Measurements from ENCODE around the gene UBE2O. TPM values are rescaled to one million over a fixed set of nuclear protein-coding genes. Genes with fewer than 3 reads are reported as not detected.

UBE2O gene
- 16.1 and 43.6 TPM in 2 replicates for total RNA-seq

DNA sequence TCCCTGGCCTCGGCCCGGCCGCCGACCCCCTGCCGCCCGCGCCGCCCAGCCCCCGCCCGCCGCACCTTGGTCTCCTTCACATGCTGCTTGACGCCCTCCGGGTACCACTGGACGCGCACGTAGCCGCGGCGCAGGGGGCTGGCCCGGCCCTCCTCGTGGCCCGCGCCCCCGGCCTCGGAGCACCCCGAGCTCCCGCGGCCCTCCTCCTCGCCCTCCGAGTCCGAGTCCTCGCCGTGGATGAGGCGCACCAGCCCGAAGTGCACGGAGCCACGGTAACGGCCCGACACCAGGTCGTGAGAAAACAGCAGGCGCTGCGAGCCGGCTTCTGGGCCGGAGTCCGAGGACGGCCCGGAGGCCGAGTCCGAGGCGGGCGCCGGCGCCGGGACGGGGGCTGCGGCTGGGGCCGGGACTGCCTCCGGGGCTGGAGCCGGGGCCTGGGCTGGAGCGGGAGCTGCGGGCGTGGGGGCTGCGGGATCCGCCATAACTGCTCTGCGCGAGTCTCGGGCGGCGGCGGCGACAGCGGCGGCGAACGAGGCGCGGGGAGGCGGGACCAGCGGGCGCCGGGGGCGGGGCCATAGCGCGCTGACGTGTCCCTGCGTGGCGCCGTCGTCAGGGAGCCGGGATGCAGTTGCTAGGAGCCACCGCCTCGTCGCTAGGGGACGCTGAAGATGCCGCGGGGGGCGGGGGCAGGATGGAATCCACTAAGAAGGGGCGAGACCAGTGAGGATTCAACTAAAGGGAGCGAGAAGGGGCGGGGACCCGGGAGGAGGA is at the start of gene UBE2O:
Gene UBE2O (minus strand): TSS at position 493 of the 771 bp plus-strand sequence. CDS start 11 bp downstream, at position 482.

DNA sequence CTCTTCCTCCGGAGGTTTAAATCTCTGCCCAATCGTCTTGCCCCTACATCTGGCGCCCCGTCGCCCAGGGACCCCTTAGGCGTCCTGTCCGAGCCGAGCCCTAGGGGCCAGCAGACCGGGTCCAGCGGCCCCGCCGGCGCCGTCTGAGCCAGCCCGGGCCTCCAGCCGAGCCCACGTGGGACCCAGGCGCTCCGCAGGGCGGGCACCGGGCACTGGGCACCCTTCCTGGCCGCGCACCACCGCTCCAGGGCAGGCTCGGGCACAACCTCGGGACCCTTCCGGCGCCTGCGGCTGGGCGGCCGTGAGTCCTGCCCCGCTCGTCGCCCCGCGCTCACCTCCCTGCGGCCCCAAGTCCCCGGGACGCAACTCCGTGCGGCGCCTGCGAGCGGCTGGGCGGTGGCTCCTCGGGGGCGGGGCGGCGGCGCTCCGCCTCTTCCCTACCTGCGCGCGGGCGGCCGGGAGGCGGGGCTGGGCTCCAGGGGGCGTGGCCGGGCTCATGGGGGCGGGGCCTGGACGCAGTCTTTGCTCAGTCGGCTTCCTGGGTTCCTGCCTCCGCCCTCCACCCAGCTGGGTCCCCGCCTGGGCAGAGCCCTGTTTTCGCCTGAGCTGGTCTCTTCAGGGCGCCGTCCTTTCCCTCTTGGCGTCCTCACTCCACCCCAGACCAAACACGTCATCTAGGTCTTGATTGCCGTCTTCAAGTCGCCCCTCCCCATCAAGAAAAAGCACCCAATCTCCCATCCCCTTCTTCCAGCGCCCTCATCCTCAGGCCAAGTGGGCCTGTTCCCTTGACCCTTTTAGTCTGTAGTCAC is 48.3 kb upstream of the UBE2O start, which contains the start of gene RHBDF2:
Gene RHBDF2 (minus strand): TSS at position 406 of the 809 bp plus-strand sequence. CDS start 19,899 bp downstream, outside the sequence.

DNA sequence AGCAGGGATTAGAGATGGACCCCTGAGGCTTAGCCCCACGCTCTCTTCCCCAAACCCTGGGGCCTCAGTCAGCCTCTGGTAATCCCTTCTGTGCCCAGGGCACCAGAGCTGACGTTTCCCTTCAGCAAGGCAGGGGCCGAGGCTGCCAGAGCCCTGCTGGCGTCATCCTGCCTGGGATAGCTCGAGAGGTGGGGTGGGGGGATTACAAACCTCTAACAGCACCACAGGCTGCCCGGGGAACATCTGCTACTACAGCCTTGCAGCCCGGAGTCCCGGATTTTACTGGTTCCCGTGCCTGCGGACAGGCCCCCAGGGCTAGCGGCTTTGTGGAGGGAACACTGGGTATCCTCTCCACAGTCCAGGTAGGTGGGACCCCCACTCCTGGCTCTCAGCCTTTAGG is 14.4 kb upstream of the UBE2O start, which contains the start of gene AANAT:
Gene AANAT (plus strand): TSS at position 238 of the 400 bp plus-strand sequence. CDS start 1,144 bp downstream, outside the sequence.

DNA sequence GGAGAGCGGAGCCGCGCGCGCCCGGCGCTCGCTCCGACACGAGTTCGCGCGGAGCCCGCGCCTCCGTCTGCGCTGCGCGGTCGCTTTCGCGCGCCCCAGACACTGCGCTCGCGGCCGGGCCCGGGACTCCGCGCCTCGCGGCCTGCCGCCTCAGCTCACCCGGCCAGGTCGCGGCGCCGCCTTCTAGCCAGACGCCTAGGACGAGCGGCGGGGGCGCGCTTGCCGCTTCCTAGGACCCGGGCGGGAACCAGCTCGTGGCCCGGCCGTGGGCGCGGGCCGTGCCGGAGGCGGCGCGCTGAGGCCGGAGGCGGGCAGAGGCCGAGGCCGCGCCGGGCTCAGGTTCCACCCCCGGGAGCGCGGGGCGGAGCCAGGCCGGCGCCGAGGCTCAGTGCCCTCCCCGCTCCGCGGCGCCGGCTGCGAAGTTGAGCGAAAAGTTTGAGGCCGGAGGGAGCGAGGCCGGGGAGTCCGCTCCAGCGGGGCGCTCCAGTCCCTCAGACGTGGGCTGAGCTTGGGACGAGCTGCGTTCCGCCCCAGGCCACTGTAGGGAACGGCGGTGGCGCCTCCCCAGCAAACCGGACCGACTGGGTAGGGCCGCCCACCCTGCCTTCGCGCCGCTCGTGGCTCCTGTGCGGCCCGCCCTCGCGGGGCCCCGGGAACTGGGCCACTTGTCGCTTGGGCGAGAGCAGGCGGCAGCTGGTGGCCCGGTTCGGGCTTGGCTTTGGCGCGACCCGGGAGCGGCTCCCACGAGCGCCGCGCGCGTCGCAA is 68.5 kb downstream of the UBE2O start, which contains the start of gene SPHK1:
Gene SPHK1 (plus strand): TSS at position 388 of the 765 bp plus-strand sequence. CDS start 1,036 bp downstream, outside the sequence.

DNA sequence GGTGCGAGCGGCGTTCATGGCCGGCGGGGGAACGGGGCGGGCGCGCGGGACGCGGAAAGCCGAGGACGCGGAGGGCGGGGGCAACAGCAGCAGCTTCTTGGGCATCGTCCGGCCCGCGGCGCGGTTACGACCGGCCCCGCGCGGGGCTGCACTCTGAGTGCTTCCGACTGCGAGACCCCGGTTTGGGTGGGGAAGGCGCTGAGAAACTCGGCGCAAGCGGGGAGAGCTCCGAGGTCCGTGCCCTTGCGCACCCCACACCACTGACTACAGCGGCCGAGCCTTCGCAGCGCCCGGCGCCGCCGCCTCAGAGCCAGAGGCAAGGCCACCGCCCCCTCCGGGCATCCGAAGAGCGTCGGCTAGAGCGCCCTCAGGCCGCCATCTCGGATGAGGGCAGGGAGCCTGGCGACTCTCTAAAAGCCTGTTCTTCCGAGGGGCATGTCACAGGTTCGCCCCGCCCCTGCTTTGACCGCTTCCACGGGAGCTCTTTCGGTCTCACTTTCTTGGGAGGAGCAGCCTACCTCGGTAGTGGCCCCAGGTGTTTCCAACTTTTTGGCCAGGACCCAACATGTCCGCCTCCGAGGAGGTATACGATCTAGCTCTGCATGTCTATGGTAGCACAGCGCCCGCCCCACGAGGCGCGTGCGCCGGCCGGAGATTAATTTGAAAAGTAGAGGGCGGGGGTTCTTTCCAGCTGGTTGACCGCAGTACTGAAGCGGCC is 99.2 kb downstream of the UBE2O start, which contains the start of gene PRPSAP1:
Gene PRPSAP1 (minus strand): TSS at position 318 of the 718 bp plus-strand sequence. CDS start 213 bp downstream, at position 105.

Other genes with a start within 250 kb of the UBE2O start
- under 0.01 TPM in 1 of 2 replicates, not detected in the other for gene RNF157, start 212.7 kb downstream of the UBE2O start, total RNA-seq
- gene UBALD2, start 187.8 kb downstream of the UBE2O start, total RNA-seq: 7.9 and 10.5 TPM in 2 replicates
- 1.7 and 5.1 TPM in 2 replicates for gene QRICH2, start 144.9 kb downstream of the UBE2O start, total RNA-seq
- 28.4 and 55.9 TPM in 2 replicates for gene PRPSAP1, start 99.2 kb downstream of the UBE2O start, total RNA-seq
- gene SPHK1, start 68.5 kb downstream of the UBE2O start, total RNA-seq: 70.4 and 72.0 TPM in 2 replicates
- gene AANAT, start 14.5 kb upstream of the UBE2O start, total RNA-seq: not detected in 2 replicates
- 15.4 and 69.8 TPM in 2 replicates for gene RHBDF2, start 48.3 kb upstream of the UBE2O start, total RNA-seq
- 9.2 and 10.0 TPM in 2 replicates for gene CYGB, start 84.6 kb upstream of the UBE2O start, total RNA-seq
- gene PRCD, start 86.9 kb upstream of the UBE2O start, total RNA-seq: 0.34 and 3.3 TPM in 2 replicates
- 76.9 and 114 TPM in 2 replicates for gene ST6GALNAC2, start 132.7 kb upstream of the UBE2O start, total RNA-seq
- gene ST6GALNAC1, start 190.6 kb upstream of the UBE2O start, total RNA-seq: 1.7 and 9.3 TPM in 2 replicates